Measurements from ENCODE around the gene CHI3L1.

DNA sequence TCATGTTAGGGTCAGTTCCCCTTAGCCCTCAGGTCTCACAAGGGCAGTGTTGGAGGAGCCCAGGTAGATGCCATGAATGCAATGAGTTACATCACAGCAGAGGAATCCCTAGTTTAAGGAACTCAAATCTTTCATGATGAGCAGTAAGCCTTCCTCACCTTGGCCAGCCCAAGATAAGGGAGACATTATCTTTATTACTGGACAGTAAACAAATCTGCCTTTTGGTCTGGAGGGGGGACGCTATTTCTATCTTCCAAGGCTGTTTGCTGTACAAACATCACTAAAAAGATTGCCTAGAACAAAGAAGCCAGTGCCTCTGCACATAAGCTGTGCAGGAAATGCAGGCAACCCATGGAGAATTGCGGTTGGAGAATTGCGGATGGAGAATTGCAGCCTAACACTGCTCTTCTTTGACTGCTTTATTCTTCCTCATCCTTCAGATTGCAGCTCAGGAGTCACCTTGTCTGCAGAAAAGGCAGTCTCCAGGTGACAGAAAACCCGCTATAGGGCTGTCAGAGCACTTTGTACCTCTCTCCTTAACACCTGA, 2.3 kb upstream of the CHI3L1 start:
- TF ChIP-seq SMC3 (IDR thresholded peaks at IDR 0.05; ENCODE audit: low read depth, low read length) (no peak), RFX5 (IDR thresholded peaks at IDR 0.05; ENCODE audit: low read length) (no peak), POLR2AphosphoS5 (IDR thresholded peaks at IDR 0.05; ENCODE audit: low read depth, low read length) (no peak), TAF1 (IDR thresholded peaks at IDR 0.05; ENCODE audit: borderline replicate concordance, low read depth, low read length) (no peak), JUND (IDR thresholded peaks at IDR 0.05) (no peak), MXI1 (IDR thresholded peaks at IDR 0.05; ENCODE audit: low read depth, low read length) (no peak), RCOR1 (IDR thresholded peaks at IDR 0.05; ENCODE audit: low read length) (no peak), MEF2A (IDR thresholded peaks at IDR 0.05; ENCODE audit: borderline replicate concordance, low read depth) (no peak), EP300 (IDR thresholded peaks at IDR 0.05; ENCODE audit: borderline replicate concordance in 1 of 2, low read depth in 1 of 2, low read length in 1 of 2) (no peak)
- TF ChIP-seq, protein P1, sequence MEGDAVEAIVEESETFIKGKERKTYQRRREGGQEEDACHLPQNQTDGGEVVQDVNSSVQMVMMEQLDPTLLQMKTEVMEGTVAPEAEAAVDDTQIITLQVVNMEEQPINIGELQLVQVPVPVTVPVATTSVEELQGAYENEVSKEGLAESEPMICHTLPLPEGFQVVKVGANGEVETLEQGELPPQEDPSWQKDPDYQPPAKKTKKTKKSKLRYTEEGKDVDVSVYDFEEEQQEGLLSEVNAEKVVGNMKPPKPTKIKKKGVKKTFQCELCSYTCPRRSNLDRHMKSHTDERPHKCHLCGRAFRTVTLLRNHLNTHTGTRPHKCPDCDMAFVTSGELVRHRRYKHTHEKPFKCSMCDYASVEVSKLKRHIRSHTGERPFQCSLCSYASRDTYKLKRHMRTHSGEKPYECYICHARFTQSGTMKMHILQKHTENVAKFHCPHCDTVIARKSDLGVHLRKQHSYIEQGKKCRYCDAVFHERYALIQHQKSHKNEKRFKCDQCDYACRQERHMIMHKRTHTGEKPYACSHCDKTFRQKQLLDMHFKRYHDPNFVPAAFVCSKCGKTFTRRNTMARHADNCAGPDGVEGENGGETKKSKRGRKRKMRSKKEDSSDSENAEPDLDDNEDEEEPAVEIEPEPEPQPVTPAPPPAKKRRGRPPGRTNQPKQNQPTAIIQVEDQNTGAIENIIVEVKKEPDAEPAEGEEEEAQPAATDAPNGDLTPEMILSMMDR (IDR thresholded peaks at IDR 0.05) = no peak
- TF ChIP-seq, protein P2, sequence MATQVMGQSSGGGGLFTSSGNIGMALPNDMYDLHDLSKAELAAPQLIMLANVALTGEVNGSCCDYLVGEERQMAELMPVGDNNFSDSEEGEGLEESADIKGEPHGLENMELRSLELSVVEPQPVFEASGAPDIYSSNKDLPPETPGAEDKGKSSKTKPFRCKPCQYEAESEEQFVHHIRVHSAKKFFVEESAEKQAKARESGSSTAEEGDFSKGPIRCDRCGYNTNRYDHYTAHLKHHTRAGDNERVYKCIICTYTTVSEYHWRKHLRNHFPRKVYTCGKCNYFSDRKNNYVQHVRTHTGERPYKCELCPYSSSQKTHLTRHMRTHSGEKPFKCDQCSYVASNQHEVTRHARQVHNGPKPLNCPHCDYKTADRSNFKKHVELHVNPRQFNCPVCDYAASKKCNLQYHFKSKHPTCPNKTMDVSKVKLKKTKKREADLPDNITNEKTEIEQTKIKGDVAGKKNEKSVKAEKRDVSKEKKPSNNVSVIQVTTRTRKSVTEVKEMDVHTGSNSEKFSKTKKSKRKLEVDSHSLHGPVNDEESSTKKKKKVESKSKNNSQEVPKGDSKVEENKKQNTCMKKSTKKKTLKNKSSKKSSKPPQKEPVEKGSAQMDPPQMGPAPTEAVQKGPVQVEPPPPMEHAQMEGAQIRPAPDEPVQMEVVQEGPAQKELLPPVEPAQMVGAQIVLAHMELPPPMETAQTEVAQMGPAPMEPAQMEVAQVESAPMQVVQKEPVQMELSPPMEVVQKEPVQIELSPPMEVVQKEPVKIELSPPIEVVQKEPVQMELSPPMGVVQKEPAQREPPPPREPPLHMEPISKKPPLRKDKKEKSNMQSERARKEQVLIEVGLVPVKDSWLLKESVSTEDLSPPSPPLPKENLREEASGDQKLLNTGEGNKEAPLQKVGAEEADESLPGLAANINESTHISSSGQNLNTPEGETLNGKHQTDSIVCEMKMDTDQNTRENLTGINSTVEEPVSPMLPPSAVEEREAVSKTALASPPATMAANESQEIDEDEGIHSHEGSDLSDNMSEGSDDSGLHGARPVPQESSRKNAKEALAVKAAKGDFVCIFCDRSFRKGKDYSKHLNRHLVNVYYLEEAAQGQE (IDR thresholded peaks at IDR 0.05; ENCODE audit: low read depth, low read length) = no peak

Data from SK-N-SH (cell line).